ENCODE measurements around the gene WDR82.

Gene WDR82, protein sequence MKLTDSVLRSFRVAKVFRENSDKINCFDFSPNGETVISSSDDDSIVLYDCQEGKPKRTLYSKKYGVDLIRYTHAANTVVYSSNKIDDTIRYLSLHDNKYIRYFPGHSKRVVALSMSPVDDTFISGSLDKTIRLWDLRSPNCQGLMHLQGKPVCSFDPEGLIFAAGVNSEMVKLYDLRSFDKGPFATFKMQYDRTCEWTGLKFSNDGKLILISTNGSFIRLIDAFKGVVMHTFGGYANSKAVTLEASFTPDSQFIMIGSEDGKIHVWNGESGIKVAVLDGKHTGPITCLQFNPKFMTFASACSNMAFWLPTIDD

GRCh38 chr3:52278510-52279069 lies at the start of gene WDR82:
Gene WDR82, minus strand, starts transcription at chr3:52278649. Its CDS starts 288 bp downstream, at chr3:52278361.
- TF ChIP-seq, protein P1, sequence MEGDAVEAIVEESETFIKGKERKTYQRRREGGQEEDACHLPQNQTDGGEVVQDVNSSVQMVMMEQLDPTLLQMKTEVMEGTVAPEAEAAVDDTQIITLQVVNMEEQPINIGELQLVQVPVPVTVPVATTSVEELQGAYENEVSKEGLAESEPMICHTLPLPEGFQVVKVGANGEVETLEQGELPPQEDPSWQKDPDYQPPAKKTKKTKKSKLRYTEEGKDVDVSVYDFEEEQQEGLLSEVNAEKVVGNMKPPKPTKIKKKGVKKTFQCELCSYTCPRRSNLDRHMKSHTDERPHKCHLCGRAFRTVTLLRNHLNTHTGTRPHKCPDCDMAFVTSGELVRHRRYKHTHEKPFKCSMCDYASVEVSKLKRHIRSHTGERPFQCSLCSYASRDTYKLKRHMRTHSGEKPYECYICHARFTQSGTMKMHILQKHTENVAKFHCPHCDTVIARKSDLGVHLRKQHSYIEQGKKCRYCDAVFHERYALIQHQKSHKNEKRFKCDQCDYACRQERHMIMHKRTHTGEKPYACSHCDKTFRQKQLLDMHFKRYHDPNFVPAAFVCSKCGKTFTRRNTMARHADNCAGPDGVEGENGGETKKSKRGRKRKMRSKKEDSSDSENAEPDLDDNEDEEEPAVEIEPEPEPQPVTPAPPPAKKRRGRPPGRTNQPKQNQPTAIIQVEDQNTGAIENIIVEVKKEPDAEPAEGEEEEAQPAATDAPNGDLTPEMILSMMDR (conservative IDR thresholded peaks at IDR 0.05; ENCODE audit: low read depth, low read length) = peak; percentile 57
- DNase-seq (ENCODE audit: low read depth) = peak; percentile 66
- peak within 1 kb of the TSS; percentile 90 for H3K4me3 ChIP-seq (ENCODE audit: low read length)

- no peak for DNase-seq (ENCODE audit: low read depth)
- TF ChIP-seq, protein P1 (conservative IDR thresholded peaks at IDR 0.05; ENCODE audit: low read depth, low read length) = no peak
- H3K4me3 ChIP-seq (ENCODE audit: low read length) = no peak overlapping the region
Measured at GRCh38 chr3:52327486-52328290, 49.2 kb upstream of the WDR82 start.

DNA sequence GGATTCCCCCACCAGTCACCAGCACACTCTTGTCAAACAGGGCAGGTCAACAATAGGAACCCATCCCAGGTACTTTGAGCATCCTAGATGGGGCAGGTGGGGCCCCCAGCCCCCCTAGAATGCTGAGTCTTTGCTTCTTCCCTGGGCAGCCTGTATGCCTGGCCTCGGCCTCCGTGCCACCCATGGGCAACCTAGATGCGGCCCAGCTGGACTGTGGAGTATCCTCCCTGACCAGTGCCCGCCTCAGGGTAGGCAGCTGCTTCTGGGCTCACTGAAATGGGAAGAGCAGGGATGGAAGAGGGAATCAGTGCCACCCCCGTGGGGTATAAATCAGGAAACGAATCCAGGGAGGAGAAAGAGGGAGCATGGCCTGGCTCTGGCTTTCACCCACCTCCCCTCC lies 48.5 kb upstream of the WDR82 start:
- H3K4me3 ChIP-seq (ENCODE audit: low read length) = no peak overlapping the region
- TF ChIP-seq, protein P1 (conservative IDR thresholded peaks at IDR 0.05; ENCODE audit: low read depth, low read length) = no peak
- DNase-seq (ENCODE audit: low read depth) = no peak

DNA sequence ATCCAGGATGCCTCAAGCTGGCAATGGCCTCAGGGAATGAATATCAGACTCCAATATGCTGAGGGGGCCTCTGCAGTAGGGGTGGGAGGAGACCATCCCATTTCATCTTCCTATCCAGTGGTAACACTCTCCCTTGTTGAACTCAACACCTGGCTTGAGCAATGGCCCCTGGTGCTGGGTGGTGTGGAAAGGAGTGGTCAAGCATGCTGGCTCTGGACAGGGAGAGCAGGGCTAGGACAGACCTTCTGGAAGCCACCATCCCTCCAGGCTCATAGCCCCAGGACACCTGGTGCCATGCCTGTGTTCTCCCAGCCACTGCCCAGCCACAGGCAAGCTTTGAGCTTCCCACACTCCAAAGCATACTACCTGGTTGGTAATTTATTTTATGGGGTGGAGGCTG lies 47.2 kb upstream of the WDR82 start:
- DNase-seq (ENCODE audit: low read depth) = no peak
- TF ChIP-seq, protein P1 (conservative IDR thresholded peaks at IDR 0.05; ENCODE audit: low read depth, low read length) = no peak
- H3K4me3 ChIP-seq (ENCODE audit: low read length) = no peak overlapping the region

DNA sequence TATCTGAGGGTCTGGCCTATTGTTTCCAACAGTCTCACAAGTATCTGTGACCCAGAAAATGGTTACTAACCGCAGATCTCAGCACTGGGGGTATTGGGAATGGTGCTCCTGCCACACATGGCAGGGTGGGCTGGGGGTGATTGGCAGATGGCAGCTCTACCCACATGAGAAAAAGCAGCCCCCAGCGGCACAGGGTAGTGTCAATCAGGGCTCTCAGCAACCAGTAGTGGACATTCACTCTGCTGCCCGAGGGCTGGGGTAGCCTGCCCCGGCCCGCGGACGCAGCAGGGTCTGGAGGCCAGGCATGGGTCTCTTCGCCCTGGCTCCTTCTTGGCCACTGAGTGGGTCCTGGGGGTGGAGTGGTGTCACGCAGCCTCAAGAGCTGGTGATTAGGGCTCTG lies 46.2 kb upstream of the WDR82 start:
- H3K4me3 ChIP-seq (ENCODE audit: low read length) = no peak overlapping the region
- TF ChIP-seq, protein P1 (conservative IDR thresholded peaks at IDR 0.05; ENCODE audit: low read depth, low read length) = no peak

DNA sequence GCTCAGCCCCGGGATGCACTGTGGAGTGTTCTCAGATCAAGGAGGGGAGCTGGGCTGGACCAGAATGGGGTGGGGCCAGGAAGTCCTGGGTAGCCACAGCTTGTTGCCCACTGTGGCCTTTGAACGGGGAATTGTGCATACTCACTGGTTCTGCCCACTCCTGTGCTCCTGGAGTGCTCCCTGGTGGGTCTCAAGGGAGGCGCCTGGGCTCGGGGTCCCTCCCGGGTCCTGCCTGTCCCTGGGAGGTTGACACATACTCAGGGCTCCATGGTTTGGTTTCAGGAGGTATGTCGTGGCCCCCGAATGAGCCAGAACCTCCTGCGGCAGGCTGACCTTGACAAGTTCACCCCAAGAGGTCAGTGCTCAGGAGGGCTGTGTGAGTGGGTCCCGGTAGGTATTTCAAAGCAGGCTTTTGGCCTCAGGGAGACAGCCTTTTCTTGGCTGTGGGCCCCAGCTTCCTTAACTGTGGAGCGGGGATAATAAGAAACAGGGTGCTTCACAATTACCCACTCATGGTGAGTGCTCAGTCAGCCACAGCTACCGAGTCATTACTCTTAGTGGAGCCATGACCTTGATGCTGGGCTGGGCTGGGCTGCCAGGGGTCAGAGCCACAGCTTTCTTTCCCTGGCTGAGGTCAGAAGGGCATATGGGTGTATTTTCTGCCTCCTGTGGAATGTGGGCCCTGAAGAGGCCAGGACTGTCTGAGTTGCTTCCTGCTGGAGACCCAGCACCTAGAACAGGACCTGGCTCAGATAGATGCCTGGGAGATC lies 45.3 kb upstream of the WDR82 start:
- DNase-seq (ENCODE audit: low read depth) = no peak
- TF ChIP-seq, protein P1 (conservative IDR thresholded peaks at IDR 0.05; ENCODE audit: low read depth, low read length) = no peak
- no peak overlapping the region for H3K4me3 ChIP-seq (ENCODE audit: low read length)

More for the DNA sequence above, 46.2 kb upstream of the WDR82 start:
- no peak for DNase-seq (ENCODE audit: low read depth)

Measured in retinal pigment epithelial cell (primary cell).